ENCODE results near the gene PTPRN2. TPM values are rescaled to one million over a fixed set of nuclear protein-coding genes. Genes with fewer than 3 reads are reported as not detected.

The PTPRN2 gene
- total and polyA plus RNA-seq, 2 of the 8 experiments (the other 6 are each of a cell fraction or from before 2014, with no cell fraction given), result 2.6 to 4.5 TPM

GRCh38 chr7:158070222-158070920 is 517.3 kb downstream of the PTPRN2 start:
- Histone ChIP-seq H4K8ac (ENCODE audit: extremely low read depth, insufficient read depth, low read length) (no peak overlapping the region), H3K4ac (replicated peaks; ENCODE audit: insufficient read length, low read depth, low read length) (no peak overlapping the region), H2AFZ (ENCODE audit: low read length) (no peak overlapping the region), H2BK5ac (ENCODE audit: low read depth, low read length) (no peak overlapping the region), H3K14ac (ENCODE audit: insufficient read length) (no peak overlapping the region), H3K23me2 (ENCODE audit: low read depth, low read length) (no peaks in the 10 kb centered on the region), H3K79me1 (ENCODE audit: low read depth, low read length) (no peaks in the 10 kb centered on the region), H4K5ac (ENCODE audit: insufficient read length, low read depth, low read length) (no peak overlapping the region), H2BK120ac (replicated peaks; ENCODE audit: low read depth, low read length) (no peak overlapping the region), H3K9me3 (ENCODE audit: insufficient read depth in 2 of 2, low read depth in 1 of 2, low read length in 1 of 2) (peaks cover 14 to 76% of the 10 kb centered on the region in 2 experiments), H3K27ac (ENCODE audit: low read depth, low read length) (no peak overlapping the region), H2BK12ac (ENCODE audit: low read depth, low read length) (no peak overlapping the region), H3K4me3 (ENCODE audit: extremely low read depth in 1 of 4, insufficient read depth in 2 of 4, low read depth in 3 of 4, low read length in 4 of 4) (no peak overlapping the region), H3K18ac (ENCODE audit: extremely low read depth, low read length) (no peak overlapping the region), H3K4me2 (ENCODE audit: insufficient read depth in 1 of 2, low read depth in 2 of 2, low read length in 2 of 2) (no peak overlapping the region), H3K23ac (ENCODE audit: insufficient read length) (no peak overlapping the region), H2BK15ac (ENCODE audit: low read length) (no peak overlapping the region), H3K9ac (replicated peaks in 1 of 4; ENCODE audit: extremely low read depth in 1 of 4, low read depth in 3 of 4, low read length in 3 of 4) (no peak overlapping the region), H2AK5ac (ENCODE audit: low read depth, low read length) (no peak overlapping the region), H4K20me1 (replicated peaks in 1 of 2; ENCODE audit: control insufficient read depth in 1 of 2, insufficient read depth in 2 of 2, low read length in 2 of 2) (no peaks in the 10 kb centered on the region), H3K4me1 (replicated peaks in 1 of 4; ENCODE audit: control insufficient read depth in 3 of 4, insufficient read depth in 4 of 4, low read length in 3 of 4) (no peaks in the 10 kb centered on the region), H2BK20ac (ENCODE audit: low read length) (no peak overlapping the region), H3K27me3 (replicated peaks in 1 of 4; ENCODE audit: control insufficient read depth in 3 of 4, extremely low read depth in 1 of 4, insufficient read depth in 3 of 4, low read length in 3 of 4) (no peaks in the 10 kb centered on the region), H3K56ac (replicated peaks; ENCODE audit: insufficient read length, low read depth, low read length) (no peak overlapping the region), H3K79me2 (ENCODE audit: control insufficient read depth in 1 of 2, insufficient read depth in 2 of 2, low read length in 2 of 2) (no peaks in the 10 kb centered on the region), H4K91ac (replicated peaks; ENCODE audit: insufficient read length, low read length) (no peak overlapping the region), H3K36me3 (ENCODE audit: control insufficient read depth in 2 of 4, insufficient read depth in 4 of 4, low read length in 3 of 4) (no peaks in the 10 kb centered on the region)
- DNase-seq (ENCODE audit: low read depth in 1 of 2, low spot score in 2 of 2) (no peak), FAIRE-seq (no peak)
- no peak for TF ChIP-seq E2F6 (IDR thresholded peaks at IDR 0.05)
- no peak for TF ChIP-seq POLR2AphosphoS5 (IDR thresholded peaks at IDR 0.05; ENCODE audit: low read depth, low read length)
- TF ChIP-seq TAF1 (IDR thresholded peaks at IDR 0.05; ENCODE audit: low read depth, low read length), result no peak
- TF ChIP-seq SIN3A (conservative IDR thresholded peaks at IDR 0.05 in 1 of 2, IDR thresholded peaks at IDR 0.05 in 1 of 2; ENCODE audit: low read depth in 1 of 2, low read length in 2 of 2), result no peak
- ChIA-PET POLR2A (ENCODE audit: partially characterized antibody) (no interaction called here), CTCF (ENCODE audit: partially characterized antibody) (no interaction called here)
- WGBS, 2 experiments (ENCODE audit: extremely low coverage in 1 of 2, insufficient coverage in 1 of 2, insufficient read length in 1 of 2, insufficient replicate concordance in 2 of 2, low coverage in 1 of 2, low lambda C conversion rate in 2 of 2, missing lambda C conversion rate in 1 of 2), result 86% methylated on average over 19 of the region's 21 CpGs; no CpG with 5 or more reads in 1 of the 2 experiments

Data from H1 (cell line).